Glomerular visceral epithelial cell (primary cell): ENCODE results near the gene PPT1.

Experiments used
- DNase-seq: peaks from one replicate; pipeline ENCODE4 v3.0.0-alpha.2; 2016; ENCODE audit errors: extremely low spot score

The PPT1 gene

DNA sequence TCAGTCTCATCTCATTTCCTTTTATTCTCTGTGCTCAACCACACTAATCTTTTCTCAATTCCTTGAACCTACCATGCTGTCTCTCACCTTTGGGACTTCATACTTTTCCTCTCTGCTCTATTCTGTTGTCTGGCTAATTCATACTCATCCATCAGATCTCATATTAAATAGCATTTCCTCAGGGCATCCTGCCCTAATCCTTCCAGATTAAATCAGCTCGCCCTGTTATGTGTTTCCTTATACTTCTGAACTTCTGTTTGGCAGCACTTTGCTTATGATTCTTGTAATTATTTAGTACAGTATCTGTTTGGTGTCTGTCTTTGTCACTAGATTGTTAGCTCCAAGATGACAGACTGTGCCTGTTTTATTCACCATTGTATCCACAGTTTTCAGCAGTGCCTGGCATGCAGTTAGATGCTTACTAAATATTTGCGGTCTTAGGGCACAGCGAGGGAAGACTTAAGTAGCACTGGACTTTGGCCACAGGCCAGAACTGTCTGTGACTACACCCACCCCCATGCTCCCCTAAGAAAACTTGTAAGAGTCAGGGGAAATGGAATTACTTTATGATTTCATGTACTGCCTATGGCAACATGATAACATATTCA, 66.4 kb downstream of the PPT1 start:
- peak; percentile 67 for DNase-seq

DNA sequence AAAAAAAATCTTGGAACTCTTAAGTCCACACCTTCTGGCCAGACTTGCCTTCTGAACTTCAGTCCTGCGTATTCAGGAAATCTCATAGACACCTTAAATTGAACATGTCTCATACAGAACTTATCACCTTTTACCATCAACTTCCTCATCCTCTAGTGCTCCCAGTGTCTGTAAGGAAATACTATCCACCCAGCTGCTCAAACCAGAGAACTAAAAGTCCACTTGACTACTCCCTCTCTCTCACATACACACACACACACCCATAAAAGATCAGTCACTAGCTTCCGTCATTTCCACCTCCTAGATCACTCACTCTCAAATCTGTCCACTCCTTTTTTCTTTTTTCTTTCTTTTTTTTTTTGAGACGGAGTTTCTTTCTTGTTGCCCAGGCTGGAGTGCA, 67.4 kb downstream of the PPT1 start:
- DNase-seq = no peak

DNA sequence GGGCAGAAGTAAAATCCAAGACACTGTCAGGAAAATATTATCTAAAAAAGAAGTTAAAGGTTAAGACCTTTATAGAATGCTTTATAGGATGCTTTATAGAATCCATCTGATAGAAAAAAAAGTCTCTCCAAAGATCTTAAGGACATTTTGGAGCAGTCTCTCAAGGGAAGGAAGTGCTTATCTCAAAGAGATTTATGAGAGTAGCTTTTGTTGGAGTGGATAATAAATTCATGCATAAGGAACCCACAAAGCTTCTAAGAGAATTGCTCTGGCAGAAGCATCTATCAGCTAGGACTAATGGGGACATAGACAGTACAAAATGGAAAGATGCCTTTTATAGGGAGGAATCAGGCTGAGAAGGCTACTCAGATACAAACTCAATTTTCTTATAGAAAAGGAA, 69.4 kb downstream of the PPT1 start:
- no peak for DNase-seq

DNA sequence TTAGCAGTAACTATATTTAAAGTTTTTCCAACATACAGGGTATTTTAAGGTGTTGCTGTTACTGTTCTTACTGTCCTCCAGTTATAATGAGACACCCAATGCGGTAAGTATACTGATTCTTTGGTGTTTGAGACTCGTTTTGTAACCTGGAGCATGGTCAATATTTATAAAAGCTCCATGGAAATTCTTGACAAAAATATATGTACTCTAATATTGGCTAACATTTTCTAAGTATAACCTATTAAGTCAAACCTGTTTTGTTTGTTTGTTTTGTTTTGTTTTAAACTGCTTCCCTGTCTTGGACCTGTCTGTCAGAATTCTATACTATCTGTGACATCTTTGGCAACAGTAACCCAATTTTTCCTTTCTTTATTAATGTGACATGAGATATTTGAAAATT, 72.4 kb downstream of the PPT1 start:
- DNase-seq = no peak

DNA sequence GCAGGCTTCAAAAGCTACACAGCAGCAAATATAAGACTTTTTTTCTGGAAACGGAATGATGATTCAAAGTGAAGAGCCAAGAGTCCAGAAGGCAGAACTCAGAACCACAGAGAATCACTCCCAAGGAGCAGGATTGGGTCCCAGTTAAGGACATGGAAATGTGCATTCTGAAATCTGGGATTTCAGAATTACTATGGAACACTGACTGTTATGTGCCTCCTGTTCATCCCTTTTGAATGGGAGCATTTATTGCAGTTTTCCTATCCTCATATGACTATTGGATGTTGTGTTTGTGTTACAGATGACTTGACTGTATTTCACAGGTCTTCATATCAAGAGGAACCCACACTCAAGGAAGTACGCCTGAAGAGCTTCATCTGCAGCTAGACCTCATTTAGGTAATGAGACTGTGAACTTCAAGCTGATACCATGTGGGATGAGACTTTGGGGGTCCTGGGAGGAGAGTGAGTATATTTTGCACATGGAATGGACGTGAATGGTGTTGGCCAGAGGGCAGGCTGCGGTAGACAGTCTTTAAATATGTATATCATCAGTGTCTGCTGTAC, 73.6 kb downstream of the PPT1 start:
- no peak for DNase-seq
